IPS-18c (cell line): ENCODE results near the gene PAIP2.

ENCODE experiments used
- H3K4me3 ChIP-seq: 2 replicates; pipeline ENCODE4 v1.7.0; 2013; ENCODE audit warnings: low read depth, mild to moderate bottlenecking, low read length, moderate library complexity; ENCODE audit not compliant: insufficient read depth
- H3K9me3 ChIP-seq: one replicate; pipeline ENCODE4 v1.6.1; 2013; ENCODE audit warnings: mild to moderate bottlenecking, low read length, moderate library complexity; ENCODE audit not compliant: control insufficient read depth, insufficient read depth

The PAIP2 gene

GRCh38 chr5:139364466-139364865, 22.8 kb downstream of the PAIP2 start:
- Histone ChIP-seq H3K9me3 (no peaks in the 10 kb centered on the region), H3K4me3 (no peak overlapping the region)

DNA sequence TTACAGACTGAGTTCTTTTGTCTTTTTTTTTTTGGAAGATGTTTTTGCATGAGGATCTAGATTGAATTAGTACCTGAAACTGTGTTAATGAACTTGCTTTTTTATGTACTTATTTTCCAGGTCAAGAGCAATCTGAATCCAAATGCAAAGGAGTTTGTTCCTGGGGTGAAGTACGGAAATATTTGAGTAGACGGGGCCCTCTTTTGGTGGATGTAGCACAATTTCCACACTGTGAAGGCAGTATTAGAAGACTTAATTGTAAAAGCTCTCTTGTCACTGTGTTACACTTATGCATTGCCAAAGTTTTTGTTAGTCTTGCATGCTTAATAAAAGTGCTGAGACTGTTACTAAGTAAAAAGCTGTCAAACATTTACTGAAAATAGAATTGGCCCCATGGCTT, 27.0 kb downstream of the PAIP2 start:
- no peak overlapping the region for H3K4me3 ChIP-seq

GRCh38 chr5:139369181-139369580, 27.5 kb downstream of the PAIP2 start:
- no peaks in the 10 kb centered on the region for H3K9me3 ChIP-seq
- H3K4me3 ChIP-seq, result no peak overlapping the region

More for the DNA sequence above, 27.0 kb downstream of the PAIP2 start:
- H3K9me3 ChIP-seq, result no peaks in the 10 kb centered on the region

- no peaks in the 10 kb centered on the region for H3K9me3 ChIP-seq
Observed at GRCh38 chr5:139371482-139372435, 30.1 kb downstream of the PAIP2 start.

DNA sequence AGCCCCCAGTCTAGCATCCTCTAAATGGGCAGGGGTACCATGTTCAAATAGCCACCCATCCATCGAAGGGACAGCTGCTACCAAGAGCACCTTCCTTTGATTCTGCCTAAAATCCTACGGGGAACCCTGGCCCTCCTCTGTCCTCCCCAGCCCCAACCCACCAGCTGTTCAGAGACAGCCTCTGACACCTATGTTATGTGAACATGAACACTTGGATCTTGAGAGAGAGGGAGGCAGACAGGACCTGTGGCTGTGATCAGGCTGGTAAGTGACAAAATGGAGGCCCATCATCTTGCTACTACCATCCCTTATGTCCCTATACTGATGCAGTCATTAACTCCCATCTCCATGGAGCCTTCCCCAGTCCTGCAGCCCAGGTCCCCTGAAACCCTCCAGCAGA, 33.3 kb downstream of the PAIP2 start:
- Histone ChIP-seq H3K9me3 (no peaks in the 10 kb centered on the region), H3K4me3 (no peak overlapping the region)

More at GRCh38 chr5:139371482-139372435, 30.1 kb downstream of the PAIP2 start:
- no peak overlapping the region for H3K4me3 ChIP-seq

- no peaks in the 10 kb centered on the region for H3K9me3 ChIP-seq
- H3K4me3 ChIP-seq, result no peak overlapping the region
Observed at GRCh38 chr5:139376364-139376763, 34.7 kb downstream of the PAIP2 start.

GRCh38 chr5:139377226-139377625, 35.6 kb downstream of the PAIP2 start:
- no peaks in the 10 kb centered on the region for H3K9me3 ChIP-seq
- H3K4me3 ChIP-seq, result no peak overlapping the region

DNA sequence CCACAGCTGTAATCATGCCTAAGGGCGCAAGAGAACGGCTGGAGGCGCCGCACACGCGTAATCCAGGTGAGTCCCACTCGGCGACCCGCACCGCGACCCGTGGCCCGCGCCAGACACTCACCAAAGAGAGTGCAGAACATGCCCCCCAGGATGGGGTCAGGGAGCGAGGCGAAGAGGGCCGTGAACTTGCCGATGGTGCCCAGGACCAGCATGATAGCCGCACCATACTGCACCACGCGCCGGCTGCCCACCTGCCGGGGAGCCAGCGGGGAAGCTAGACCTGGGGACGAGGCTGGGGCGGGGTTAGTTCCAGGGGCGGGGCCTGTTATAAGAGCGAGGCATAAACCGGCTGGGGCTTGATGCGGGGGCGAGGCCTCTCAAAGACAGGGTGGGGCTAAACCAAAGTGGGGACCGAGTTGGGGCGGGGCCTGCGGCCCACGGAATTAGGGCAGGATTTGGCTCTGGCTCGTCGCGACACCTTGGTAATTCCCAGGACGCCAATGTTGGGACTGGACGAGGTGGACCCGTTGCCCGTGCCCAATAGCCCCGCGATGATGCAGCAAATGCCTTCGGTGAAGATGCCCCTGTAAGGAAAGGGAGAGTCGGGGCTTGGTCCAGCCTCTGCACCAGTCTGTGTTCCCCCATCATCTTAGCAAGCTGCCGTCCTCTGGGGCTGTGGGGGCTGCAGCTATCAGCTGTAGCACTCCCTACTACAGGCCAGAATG, 36.6 kb downstream of the PAIP2 start:
- no peaks in the 10 kb centered on the region for H3K9me3 ChIP-seq
- H3K4me3 ChIP-seq, result peak overlapping the region; percentile 29; the same call in 1 of the 2 replicates

DNA sequence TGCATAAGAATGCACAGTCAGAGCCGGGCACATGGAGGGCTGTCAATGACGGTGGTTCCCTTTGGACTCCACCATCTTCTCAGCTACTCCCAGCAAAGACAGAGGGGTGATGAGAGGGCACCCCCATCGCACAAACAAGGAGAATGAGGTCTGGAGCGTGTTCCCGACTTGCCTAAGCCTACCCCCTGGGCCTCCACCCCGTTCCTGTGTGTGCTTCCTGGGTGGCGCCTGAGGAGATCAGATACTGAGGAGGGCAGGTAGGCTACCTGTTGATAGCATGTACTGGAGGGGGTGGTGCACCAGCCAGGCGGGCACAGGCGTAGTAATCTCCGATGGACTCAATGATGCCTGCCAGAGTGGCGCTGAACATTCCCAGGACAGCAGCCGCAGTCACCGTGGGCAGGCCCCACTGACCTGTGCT, 37.3 kb downstream of the PAIP2 start:
- Histone ChIP-seq H3K9me3 (no peaks in the 10 kb centered on the region), H3K4me3 (0 out of 2 replicates have a peak overlapping the region, but pooled peaks have one; percentile 29)

- Histone ChIP-seq H3K4me3 (no peak overlapping the region), H3K9me3 (no peaks in the 10 kb centered on the region)
Observed at GRCh38 chr5:139379626-139380449, 38.2 kb downstream of the PAIP2 start.

DNA sequence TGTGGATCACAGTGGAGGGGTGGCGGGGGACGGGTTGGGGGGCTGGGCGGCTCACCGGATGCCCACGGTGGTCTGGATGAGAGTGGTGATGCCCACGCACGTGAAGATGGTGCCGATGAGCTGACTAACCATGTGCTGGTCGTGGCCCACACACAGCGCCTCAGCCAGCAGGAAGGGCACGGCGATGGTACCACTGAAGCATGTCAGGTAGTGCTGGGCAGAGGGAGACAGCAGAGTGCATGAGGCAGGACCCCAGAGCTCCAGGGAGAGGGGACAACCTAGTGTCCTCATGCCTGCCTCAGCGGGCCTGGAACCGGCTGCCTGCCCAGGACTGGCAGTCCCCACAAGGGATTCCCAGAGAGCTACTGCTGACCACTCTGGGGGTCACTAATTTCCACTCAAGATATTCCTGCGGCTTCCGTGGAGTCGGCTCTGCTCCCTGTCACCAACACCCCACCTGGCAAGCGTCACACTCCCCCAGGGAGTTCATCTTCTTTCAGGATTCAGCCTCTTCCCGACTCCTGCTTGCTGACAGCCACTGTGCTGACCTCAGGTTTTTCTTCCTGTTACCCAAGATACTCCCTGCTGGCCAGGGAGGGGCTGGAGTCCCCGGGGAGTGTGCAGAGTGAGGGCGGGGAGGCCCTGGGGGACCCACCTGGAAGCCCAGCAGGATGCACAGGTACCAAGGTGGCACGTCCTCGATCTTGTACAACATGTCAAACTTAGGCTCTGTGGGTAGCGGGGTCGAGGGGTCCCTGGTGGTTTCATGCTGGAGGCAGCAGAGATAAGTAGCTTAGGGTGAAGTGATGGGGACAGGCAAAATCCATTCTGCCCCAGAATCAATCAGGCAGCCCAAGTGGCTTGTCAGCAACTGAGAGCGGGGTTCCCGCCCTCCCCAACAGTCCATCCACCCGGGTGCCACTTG, 40.4 kb downstream of the PAIP2 start:
- Histone ChIP-seq H3K9me3 (no peaks in the 10 kb centered on the region), H3K4me3 (no peak overlapping the region)

- Histone ChIP-seq H3K9me3 (no peaks in the 10 kb centered on the region), H3K4me3 (no peak overlapping the region)
Observed at GRCh38 chr5:139382807-139383206, 41.2 kb downstream of the PAIP2 start.

GRCh38 chr5:139383275-139383992, 41.8 kb downstream of the PAIP2 start, which contains the start of gene SLC23A1:
Gene SLC23A1 (minus strand): TSS chr5:139383297. CDS start chr5:139383253, 44 bp downstream.
- no peaks in the 10 kb centered on the region for H3K9me3 ChIP-seq
- no peak within 1 kb of the TSS for H3K4me3 ChIP-seq

DNA sequence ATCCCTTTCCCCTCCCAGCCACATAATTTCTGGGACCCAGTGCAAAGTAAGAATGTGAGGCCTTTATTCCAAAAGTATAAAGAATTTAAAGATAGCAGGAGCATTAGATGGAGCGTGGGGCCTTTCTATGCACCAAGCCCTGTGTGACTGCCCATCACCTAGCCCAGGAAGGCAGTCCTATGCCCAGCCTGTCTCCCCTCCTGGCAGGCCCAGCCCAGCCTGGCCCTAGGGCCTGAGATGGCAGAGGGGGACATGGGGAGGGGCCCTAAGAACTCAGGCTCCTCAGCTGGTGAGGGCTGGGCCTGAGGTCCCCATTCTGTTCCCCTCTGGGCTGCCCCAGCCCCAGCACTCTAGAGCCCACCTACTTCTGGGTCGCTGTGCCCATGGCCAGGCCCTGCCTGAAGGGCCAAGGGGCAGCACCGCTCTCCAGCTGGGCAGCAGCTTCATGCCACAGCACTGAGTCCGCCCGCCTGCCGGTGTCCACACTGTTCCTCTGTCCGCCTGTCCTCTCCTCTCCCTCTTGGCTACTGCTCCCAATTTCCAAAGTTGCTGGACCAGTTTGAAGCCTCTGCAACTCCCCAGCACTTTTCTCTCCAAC, 42.4 kb downstream of the PAIP2 start:
- H3K4me3 ChIP-seq, result no peak overlapping the region; the same call in 1 of the 2 replicates
- no peaks in the 10 kb centered on the region for H3K9me3 ChIP-seq

DNA sequence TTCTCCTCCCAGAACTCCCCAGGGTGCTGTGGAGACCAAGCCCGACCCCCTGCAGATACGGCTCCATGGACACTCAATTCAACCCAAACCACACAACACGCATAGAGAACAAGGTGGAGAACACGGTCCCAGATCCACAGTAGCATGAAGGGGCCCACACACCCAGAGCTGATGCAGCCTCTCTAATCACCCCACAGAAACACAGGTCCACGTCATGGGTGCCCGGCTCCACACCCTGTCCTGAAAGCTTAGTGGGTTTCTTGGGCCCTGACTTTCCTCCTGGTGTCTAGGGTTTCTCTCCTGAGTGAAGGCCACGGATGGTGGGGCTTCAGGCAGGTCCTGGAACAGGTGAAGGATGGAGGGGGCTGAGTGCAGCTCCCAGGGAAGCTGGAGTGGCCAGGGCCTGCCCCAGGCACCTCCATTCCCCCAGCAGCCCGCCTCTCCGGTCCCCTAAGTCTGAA, 43.0 kb downstream of the PAIP2 start:
- Histone ChIP-seq H3K4me3 (no peak overlapping the region; the same call in 1 of the 2 replicates), H3K9me3 (no peaks in the 10 kb centered on the region)
